ENCODE data around the gene LRRC37A3. TPM values are rescaled to one million over a fixed set of nuclear protein-coding genes. Genes with fewer than 3 reads are reported as not detected.

LRRC37A3 gene
- total RNA-seq: 3.6 and 5.7 TPM in 2 replicates

GRCh38 chr17:64919289-64920025 lies at the start of gene LRRC37A3:
TSS of gene LRRC37A3 (minus strand) at chr17:64919478. CDS start at chr17:64897257, 22,221 bp downstream.

Other genes starting within 250 kb of the LRRC37A3 start
- gene GNA13, start 137.3 kb upstream of the LRRC37A3 start, total RNA-seq: 54.0 and 64.6 TPM in 2 replicates
- 0.37 and 0.89 TPM in 2 replicates for gene RGS9, start 217.9 kb upstream of the LRRC37A3 start, total RNA-seq

Data from smooth muscle cell of the umbilical artery (primary cell).